ENCODE results near the gene PRSS12. TPM values are rescaled to one million over a fixed set of nuclear protein-coding genes. Genes with fewer than 3 reads are reported as not detected.
A peak's percentile ranks its signal among the peaks of the same experiment; 100 is the strongest.
"Not testable (repeated sequence)": the region's sequence is repeated elsewhere in the genome, so short reads cannot be mapped to it uniquely, and the experiment has no call there.

PRSS12 gene, protein sequence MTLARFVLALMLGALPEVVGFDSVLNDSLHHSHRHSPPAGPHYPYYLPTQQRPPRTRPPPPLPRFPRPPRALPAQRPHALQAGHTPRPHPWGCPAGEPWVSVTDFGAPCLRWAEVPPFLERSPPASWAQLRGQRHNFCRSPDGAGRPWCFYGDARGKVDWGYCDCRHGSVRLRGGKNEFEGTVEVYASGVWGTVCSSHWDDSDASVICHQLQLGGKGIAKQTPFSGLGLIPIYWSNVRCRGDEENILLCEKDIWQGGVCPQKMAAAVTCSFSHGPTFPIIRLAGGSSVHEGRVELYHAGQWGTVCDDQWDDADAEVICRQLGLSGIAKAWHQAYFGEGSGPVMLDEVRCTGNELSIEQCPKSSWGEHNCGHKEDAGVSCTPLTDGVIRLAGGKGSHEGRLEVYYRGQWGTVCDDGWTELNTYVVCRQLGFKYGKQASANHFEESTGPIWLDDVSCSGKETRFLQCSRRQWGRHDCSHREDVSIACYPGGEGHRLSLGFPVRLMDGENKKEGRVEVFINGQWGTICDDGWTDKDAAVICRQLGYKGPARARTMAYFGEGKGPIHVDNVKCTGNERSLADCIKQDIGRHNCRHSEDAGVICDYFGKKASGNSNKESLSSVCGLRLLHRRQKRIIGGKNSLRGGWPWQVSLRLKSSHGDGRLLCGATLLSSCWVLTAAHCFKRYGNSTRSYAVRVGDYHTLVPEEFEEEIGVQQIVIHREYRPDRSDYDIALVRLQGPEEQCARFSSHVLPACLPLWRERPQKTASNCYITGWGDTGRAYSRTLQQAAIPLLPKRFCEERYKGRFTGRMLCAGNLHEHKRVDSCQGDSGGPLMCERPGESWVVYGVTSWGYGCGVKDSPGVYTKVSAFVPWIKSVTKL
- total RNA-seq, result 10 to 100 TPM in 1 of 2 donors, 1 to 10 TPM in 1; 1.7 to 43.0 TPM

DNA sequence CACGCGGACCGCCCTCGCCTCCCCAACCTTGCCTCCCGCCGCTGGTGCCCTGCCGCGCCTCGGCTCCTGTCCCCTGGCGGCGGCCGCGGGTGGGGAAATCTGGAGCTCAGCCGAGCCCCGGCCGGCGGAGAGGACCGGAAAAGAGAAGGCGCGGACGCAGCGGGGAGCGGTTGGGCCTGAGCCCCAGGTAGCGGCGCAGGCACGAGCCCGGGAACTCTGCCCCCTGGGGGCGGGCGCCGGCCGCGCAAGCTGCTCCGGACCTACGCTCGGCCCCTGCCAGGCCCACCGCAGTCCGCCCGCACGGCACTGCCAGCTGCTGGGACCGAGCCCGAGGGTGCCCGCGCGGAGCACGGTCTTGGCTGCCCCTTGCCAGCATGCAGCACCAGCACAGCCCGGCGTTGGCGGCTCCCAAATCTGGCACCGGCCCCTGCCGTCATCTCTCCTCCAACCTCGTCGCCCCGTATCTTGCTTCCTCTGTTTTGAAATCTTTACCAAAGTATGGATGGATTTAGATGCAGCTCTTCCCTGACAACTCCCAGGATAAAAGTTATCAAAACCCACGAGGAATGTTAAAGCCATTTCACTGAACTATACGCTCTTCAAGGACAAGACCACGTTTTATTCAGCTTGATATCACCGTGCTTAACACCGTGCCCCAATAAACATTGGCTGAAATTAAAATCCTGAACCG, at the start of gene PRSS12:
Gene PRSS12 (minus strand): TSS at position 161 of the 691 bp plus-strand sequence. CDS start 283 bp downstream, outside the sequence.
- intact Hi-C loops (cut with DNase I), result loop anchor here (2.0 kb wide), 1 partner anchor 72 kb away; no protein-coding TSS in a partner anchor
- no peak for TF ChIP-seq POLR2A (IDR thresholded peaks at IDR 0.05)
- TF ChIP-seq, protein P1, sequence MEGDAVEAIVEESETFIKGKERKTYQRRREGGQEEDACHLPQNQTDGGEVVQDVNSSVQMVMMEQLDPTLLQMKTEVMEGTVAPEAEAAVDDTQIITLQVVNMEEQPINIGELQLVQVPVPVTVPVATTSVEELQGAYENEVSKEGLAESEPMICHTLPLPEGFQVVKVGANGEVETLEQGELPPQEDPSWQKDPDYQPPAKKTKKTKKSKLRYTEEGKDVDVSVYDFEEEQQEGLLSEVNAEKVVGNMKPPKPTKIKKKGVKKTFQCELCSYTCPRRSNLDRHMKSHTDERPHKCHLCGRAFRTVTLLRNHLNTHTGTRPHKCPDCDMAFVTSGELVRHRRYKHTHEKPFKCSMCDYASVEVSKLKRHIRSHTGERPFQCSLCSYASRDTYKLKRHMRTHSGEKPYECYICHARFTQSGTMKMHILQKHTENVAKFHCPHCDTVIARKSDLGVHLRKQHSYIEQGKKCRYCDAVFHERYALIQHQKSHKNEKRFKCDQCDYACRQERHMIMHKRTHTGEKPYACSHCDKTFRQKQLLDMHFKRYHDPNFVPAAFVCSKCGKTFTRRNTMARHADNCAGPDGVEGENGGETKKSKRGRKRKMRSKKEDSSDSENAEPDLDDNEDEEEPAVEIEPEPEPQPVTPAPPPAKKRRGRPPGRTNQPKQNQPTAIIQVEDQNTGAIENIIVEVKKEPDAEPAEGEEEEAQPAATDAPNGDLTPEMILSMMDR (IDR thresholded peaks at IDR 0.05), result peak; percentile 46 to 83 (median 66)
- peak within 1 kb of the TSS; percentile 38 to 43 for H3K4me3 ChIP-seq
- no peak within 1 kb of the TSS for H3K27ac ChIP-seq
- DNase-seq (ENCODE audit: low spot score), result peak; percentile 30
- no peaks in the 10 kb centered on the region for H3K27me3 ChIP-seq (replicated peaks; ENCODE audit: insufficient read depth)
- WGBS, result 2% methylated on average over 26 of the region's 59 CpGs
- H3K4me1 ChIP-seq (replicated peaks), result peaks cover 4% of the 10 kb centered on the region
- no peaks in the 10 kb centered on the region for H3K36me3 ChIP-seq
- H3K9me3 ChIP-seq, result no peaks in the 10 kb centered on the region

DNA sequence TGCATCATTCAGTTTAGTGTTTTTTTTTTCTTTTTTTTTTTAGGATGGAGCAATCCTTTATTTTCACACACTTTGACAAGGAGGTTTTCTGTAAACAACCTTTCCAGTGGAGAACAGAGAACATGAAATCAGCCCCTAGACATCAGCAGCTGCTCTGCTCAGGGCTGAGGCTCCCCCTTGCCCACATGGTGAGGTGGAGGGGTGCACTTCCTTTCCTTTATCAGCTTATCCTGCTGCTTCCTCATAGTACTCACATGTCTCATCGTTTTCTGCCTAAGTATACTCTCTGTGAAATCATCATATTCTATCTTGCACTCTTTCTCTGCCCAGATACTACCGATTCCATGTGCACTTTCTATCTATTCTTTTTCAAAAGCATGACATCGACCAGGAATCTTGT, 47.6 kb upstream of the PRSS12 start:
- no peaks in the 10 kb centered on the region for H3K36me3 ChIP-seq
- TF ChIP-seq POLR2AphosphoS5 (IDR thresholded peaks at IDR 0.05) (no peak), POLR2A (IDR thresholded peaks at IDR 0.05) (no peak)
- H3K4me1 ChIP-seq (replicated peaks), result no peaks in the 10 kb centered on the region
- no peak for DNase-seq (ENCODE audit: low spot score)
- intact Hi-C loops (cut with DNase I), result no loop called here
- no peaks in the 10 kb centered on the region for H3K9me3 ChIP-seq
- H3K27ac ChIP-seq, result no peak overlapping the region
- WGBS, result 61% methylated on average over 3 of the region's 3 CpGs
- no peak overlapping the region for H3K4me3 ChIP-seq
- no peaks in the 10 kb centered on the region for H3K27me3 ChIP-seq (replicated peaks; ENCODE audit: insufficient read depth)

GRCh38 chr4:118399883-118400282, 47.1 kb upstream of the PRSS12 start:
- DNase-seq (ENCODE audit: low spot score); H3K4me3 ChIP-seq; H3K27ac ChIP-seq; intact Hi-C loops (cut with DNase I); H3K4me1 ChIP-seq (replicated peaks); H3K9me3 ChIP-seq; H3K27me3 ChIP-seq (replicated peaks; ENCODE audit: insufficient read depth); H3K36me3 ChIP-seq: not testable (repeated sequence)
- WGBS, result 88% methylated on average over 4 of the region's 4 CpGs

GRCh38 chr4:118398226-118399090, 45.7 kb upstream of the PRSS12 start:
- H3K27ac ChIP-seq, result no peak overlapping the region
- no peaks in the 10 kb centered on the region for H3K36me3 ChIP-seq
- intact Hi-C loops (cut with DNase I), result no loop called here
- H3K27me3 ChIP-seq (replicated peaks; ENCODE audit: insufficient read depth), result no peaks in the 10 kb centered on the region
- H3K9me3 ChIP-seq, result no peaks in the 10 kb centered on the region
- H3K4me3 ChIP-seq, result no peak overlapping the region
- DNase-seq (ENCODE audit: low spot score), result no peak
- WGBS, result 46% methylated on average over 5 of the region's 5 CpGs
- no peak for TF ChIP-seq POLR2AphosphoS5 (IDR thresholded peaks at IDR 0.05)
- TF ChIP-seq, protein P1 (IDR thresholded peaks at IDR 0.05), result no peak
- no peak for TF ChIP-seq POLR2A (IDR thresholded peaks at IDR 0.05)
- no peaks in the 10 kb centered on the region for H3K4me1 ChIP-seq (replicated peaks)

- WGBS, result 33% methylated on average over 1 of the region's 1 CpG
- no peak for DNase-seq (ENCODE audit: low spot score)
- no peaks in the 10 kb centered on the region for H3K9me3 ChIP-seq
- no peak overlapping the region for H3K27ac ChIP-seq
- TF ChIP-seq, protein P1 (IDR thresholded peaks at IDR 0.05), result no peak
- no peak for TF ChIP-seq POLR2AphosphoS5 (IDR thresholded peaks at IDR 0.05)
- TF ChIP-seq POLR2A (IDR thresholded peaks at IDR 0.05), result no peak
- no peaks in the 10 kb centered on the region for H3K36me3 ChIP-seq
- intact Hi-C loops (cut with DNase I), result no loop called here
- H3K4me3 ChIP-seq, result no peak overlapping the region
- no peaks in the 10 kb centered on the region for H3K4me1 ChIP-seq (replicated peaks)
- no peaks in the 10 kb centered on the region for H3K27me3 ChIP-seq (replicated peaks; ENCODE audit: insufficient read depth)
Measured at GRCh38 chr4:118397623-118397979, 44.8 kb upstream of the PRSS12 start.
